Trophoblast cell (in vitro differentiated cells and primary cell): ENCODE measurements around the gene DLG2.

Experiments used
- DNase-seq, 2 donors: peaks; one replicate each; pipeline ENCODE4 v3.0.0-alpha.2; 2016
- H2AFZ ChIP-seq: 2 replicates; pipeline ENCODE4 v1.6.1; 2013; ENCODE audit warnings: low read length, moderate library complexity, mild to moderate bottlenecking; ENCODE audit not compliant: insufficient read depth, poor library complexity
- H2AK5ac ChIP-seq: 2 replicates; pipeline ENCODE4 v1.6.1; 2013; ENCODE audit warnings: mild to moderate bottlenecking, low read length
- H2BK120ac ChIP-seq: 2 replicates; pipeline ENCODE4 v1.6.1; 2013; ENCODE audit warnings: low read length, mild to moderate bottlenecking, moderate library complexity; ENCODE audit not compliant: insufficient read depth, poor library complexity
- H2BK12ac ChIP-seq: 2 replicates; pipeline ENCODE4 v1.6.1; 2013; ENCODE audit warnings: mild to moderate bottlenecking, low read length, moderate library complexity
- H2BK5ac ChIP-seq: 2 replicates; pipeline ENCODE4 v1.6.1; 2013; ENCODE audit warnings: low read length, low read depth, moderate library complexity, mild to moderate bottlenecking; ENCODE audit not compliant: poor library complexity
- H3K14ac ChIP-seq: 2 replicates; pipeline ENCODE4 v1.6.1; 2013; ENCODE audit warnings: mild to moderate bottlenecking, low read length
- H3K18ac ChIP-seq: 2 replicates; pipeline ENCODE4 v1.6.1; 2013; ENCODE audit warnings: mild to moderate bottlenecking, low read length
- H3K23ac ChIP-seq: 2 replicates; pipeline ENCODE4 v1.6.1; 2013; ENCODE audit warnings: low read length
- H3K27ac ChIP-seq: 2 replicates; pipeline ENCODE4 v1.5.1; 2013; ENCODE audit warnings: low read depth, mild to moderate bottlenecking, inconsistent platforms, low read length, moderate library complexity
- H3K27me3 ChIP-seq: 2 replicates; pipeline ENCODE4 v1.6.1; 2013; ENCODE audit warnings: inconsistent platforms, mild to moderate bottlenecking, low read length, moderate library complexity; ENCODE audit not compliant: insufficient read depth
- H3K36me3 ChIP-seq, 2 experiments: 1 replicate in 1 of 2; 2 replicates in 1 of 2; pipeline ENCODE4 v1.6.1; 2013; ENCODE audit warnings: low read length in 2 of 2, mild to moderate bottlenecking in 2 of 2, moderate library complexity in 1 of 2; ENCODE audit not compliant: insufficient read depth in 2 of 2, control insufficient read depth in 1 of 2
- H3K4ac ChIP-seq: 2 replicates; pipeline ENCODE4 v1.6.1; 2013; ENCODE audit warnings: low read depth, mild to moderate bottlenecking, low read length, moderate library complexity
- H3K4me1 ChIP-seq, 2 experiments: 1 replicate in 1 of 2; 2 replicates in 1 of 2; pipeline ENCODE4 v1.6.1; 2013; ENCODE audit warnings: low read length in 2 of 2, mild to moderate bottlenecking in 2 of 2, moderate library complexity in 1 of 2; ENCODE audit not compliant: insufficient read depth in 2 of 2, control insufficient read depth in 1 of 2
- H3K4me2 ChIP-seq: 2 replicates; pipeline ENCODE4 v1.6.1; 2013; ENCODE audit warnings: inconsistent platforms, mild to moderate bottlenecking, low read length, moderate library complexity
- H3K4me3 ChIP-seq: 2 replicates; pipeline ENCODE4 v1.5.1; 2013; ENCODE audit warnings: mild to moderate bottlenecking, low read depth, low read length, inconsistent platforms
- H3K79me1 ChIP-seq: one replicate; pipeline ENCODE4 v1.6.1; 2013; ENCODE audit warnings: low read length
- H3K79me2 ChIP-seq: 2 replicates; pipeline ENCODE4 v1.6.1; 2013; ENCODE audit warnings: low read length, mild to moderate bottlenecking; ENCODE audit not compliant: control insufficient read depth, insufficient read depth, poor library complexity
- H3K9ac ChIP-seq: 2 replicates; pipeline ENCODE4 v1.6.1; 2013; ENCODE audit warnings: mild to moderate bottlenecking, low read length
- H3K9me3 ChIP-seq: 2 replicates; pipeline ENCODE4 v1.6.1; 2013; ENCODE audit warnings: low read depth, mild to moderate bottlenecking, control low read depth, inconsistent platforms, low read length; ENCODE audit not compliant: insufficient read depth
- H4K12ac ChIP-seq: 2 replicates; pipeline ENCODE4 v1.6.1; 2013; ENCODE audit warnings: low read depth, mild to moderate bottlenecking, low read length, moderate library complexity
- H4K8ac ChIP-seq: 2 replicates; pipeline ENCODE4 v1.6.1; 2013; ENCODE audit warnings: low read depth, mild to moderate bottlenecking, low read length, moderate library complexity
- H4K91ac ChIP-seq: one replicate; pipeline ENCODE4 v1.6.1; 2013; ENCODE audit warnings: low read depth, mild to moderate bottlenecking, low read length, moderate library complexity
- WGBS: extraction: QIAGEN DNeasy Blood & Tissue Kit; methylation state at CpG from one replicate; pipeline ENCODE4 v1.1.7; 2013; ENCODE audit warnings: missing lambda C conversion rate; ENCODE audit not compliant: insufficient read length, insufficient coverage; ENCODE audit errors: extremely low coverage; 5-methylcytosine and 5-hydroxymethylcytosine counted together

DLG2 gene

GRCh38 chr11:83676056-83676601, 1951.0 kb downstream of the DLG2 start:
- Histone ChIP-seq H3K4me3 (no peak overlapping the region), H4K8ac (no peak overlapping the region), H3K9ac (no peak overlapping the region), H4K12ac (no peak overlapping the region), H3K9me3 (no peaks in the 10 kb centered on the region), H3K4me2 (no peak overlapping the region), H2BK12ac (no peak overlapping the region), H3K4ac (no peak overlapping the region), H3K23ac (no peak overlapping the region), H3K79me1 (no peaks in the 10 kb centered on the region), H3K36me3 (no peaks in the 10 kb centered on the region), H3K14ac (no peak overlapping the region), H4K91ac (no peak overlapping the region), H3K27me3 (no peaks in the 10 kb centered on the region), H2BK120ac (no peak overlapping the region), H2BK5ac (no peak overlapping the region), H3K4me1 (no peaks in the 10 kb centered on the region), H3K18ac (no peak overlapping the region), H2AK5ac (no peak overlapping the region), H2AFZ (no peak overlapping the region), H3K79me2 (no peaks in the 10 kb centered on the region), H3K27ac (no peak overlapping the region)
- DNase-seq: no peak

GRCh38 chr11:83674102-83674896, 1952.8 kb downstream of the DLG2 start:
- no peak overlapping the region for H4K8ac ChIP-seq
- no CpG with 5 or more reads among the region's 1 CpG for WGBS
- no peaks in the 10 kb centered on the region for H3K79me2 ChIP-seq
- no peaks in the 10 kb centered on the region for H3K79me1 ChIP-seq
- no peak overlapping the region for H4K91ac ChIP-seq
- no peak overlapping the region for H2BK12ac ChIP-seq
- no peaks in the 10 kb centered on the region for H3K4me1 ChIP-seq
- H3K27ac ChIP-seq: no peak overlapping the region
- no peak overlapping the region for H4K12ac ChIP-seq
- no peak overlapping the region for H3K23ac ChIP-seq
- H3K4me2 ChIP-seq: no peak overlapping the region
- no peak overlapping the region for H3K4me3 ChIP-seq
- no peak for DNase-seq
- H2AK5ac ChIP-seq: no peak overlapping the region
- H3K27me3 ChIP-seq: no peaks in the 10 kb centered on the region
- no peak overlapping the region for H3K9ac ChIP-seq
- H2AFZ ChIP-seq: no peak overlapping the region
- H2BK5ac ChIP-seq: no peak overlapping the region
- H3K4ac ChIP-seq: no peak overlapping the region
- H2BK120ac ChIP-seq: no peak overlapping the region
- no peaks in the 10 kb centered on the region for H3K36me3 ChIP-seq
- H3K9me3 ChIP-seq: no peaks in the 10 kb centered on the region
- H3K14ac ChIP-seq: no peak overlapping the region
- no peak overlapping the region for H3K18ac ChIP-seq

- no CpG with 5 or more reads among the region's 2 CpGs for WGBS
- no peaks in the 10 kb centered on the region for H3K9me3 ChIP-seq
- no peak for DNase-seq
- H2BK12ac ChIP-seq: no peak overlapping the region
- no peaks in the 10 kb centered on the region for H3K36me3 ChIP-seq
- no peak overlapping the region for H2BK5ac ChIP-seq
- H3K79me1 ChIP-seq: no peaks in the 10 kb centered on the region
- H4K91ac ChIP-seq: no peak overlapping the region
- H3K4ac ChIP-seq: no peak overlapping the region
- H2BK120ac ChIP-seq: no peak overlapping the region
- no peak overlapping the region for H2AFZ ChIP-seq
- no peaks in the 10 kb centered on the region for H3K4me1 ChIP-seq
- H3K27ac ChIP-seq: no peak overlapping the region
- H3K14ac ChIP-seq: no peak overlapping the region
- no peak overlapping the region for H4K8ac ChIP-seq
- H3K23ac ChIP-seq: no peak overlapping the region
- no peaks in the 10 kb centered on the region for H3K79me2 ChIP-seq
- no peak overlapping the region for H3K4me2 ChIP-seq
- no peak overlapping the region for H2AK5ac ChIP-seq
- no peak overlapping the region for H3K9ac ChIP-seq
- no peaks in the 10 kb centered on the region for H3K27me3 ChIP-seq
- no peak overlapping the region for H3K18ac ChIP-seq
- H4K12ac ChIP-seq: no peak overlapping the region
- no peak overlapping the region for H3K4me3 ChIP-seq
Observed at GRCh38 chr11:83671289-83671688, 1955.9 kb downstream of the DLG2 start.

- H3K9ac ChIP-seq: no peak overlapping the region
- H3K14ac ChIP-seq: no peak overlapping the region
- no peak overlapping the region for H3K18ac ChIP-seq
- H4K8ac ChIP-seq: no peak overlapping the region
- no peaks in the 10 kb centered on the region for H3K79me2 ChIP-seq
- no peak overlapping the region for H2AFZ ChIP-seq
- no peaks in the 10 kb centered on the region for H3K36me3 ChIP-seq
- no peak overlapping the region for H4K12ac ChIP-seq
- no peaks in the 10 kb centered on the region for H3K27me3 ChIP-seq
- H3K4me1 ChIP-seq: peaks cover 0 to 2% of the 10 kb centered on the region in 2 experiments
- H3K4ac ChIP-seq: no peak overlapping the region
- no peak overlapping the region for H4K91ac ChIP-seq
- H3K79me1 ChIP-seq: no peaks in the 10 kb centered on the region
- no peak overlapping the region for H2AK5ac ChIP-seq
- H2BK12ac ChIP-seq: no peak overlapping the region
- no peak overlapping the region for H3K27ac ChIP-seq
- H2BK5ac ChIP-seq: no peak overlapping the region
- no peak overlapping the region for H3K4me2 ChIP-seq
- H3K9me3 ChIP-seq: no peaks in the 10 kb centered on the region
- DNase-seq: no peak
- no peak overlapping the region for H3K23ac ChIP-seq
- H3K4me3 ChIP-seq: no peak overlapping the region
- H2BK120ac ChIP-seq: no peak overlapping the region
- WGBS: no CpG with 5 or more reads among the region's 4 CpGs
Observed at GRCh38 chr11:83666149-83666548, 1961.0 kb downstream of the DLG2 start.
